ENCODE results near the gene RSPRY1. TPM values are rescaled to one million over a fixed set of nuclear protein-coding genes. Genes with fewer than 3 reads are reported as not detected.
"Not testable (repeated sequence)": the region's sequence is repeated elsewhere in the genome, so short reads cannot be mapped to it uniquely, and the experiment has no call there.

Gene RSPRY1
- total RNA-seq, 1 donor from 2014 or later: 26.0 TPM

GRCh38 chr16:57185446-57185944 lies 634 bp upstream of the RSPRY1 start:
- DNase-seq (ENCODE audit: low spot score): no peak

- DNase-seq (ENCODE audit: low spot score): no peak
Observed at GRCh38 chr16:57186872-57187854, 1.0 kb downstream of the RSPRY1 start.

GRCh38 chr16:57187902-57188710 lies 2.0 kb downstream of the RSPRY1 start:
- DNase-seq (ENCODE audit: low spot score): not testable (repeated sequence)

DNA sequence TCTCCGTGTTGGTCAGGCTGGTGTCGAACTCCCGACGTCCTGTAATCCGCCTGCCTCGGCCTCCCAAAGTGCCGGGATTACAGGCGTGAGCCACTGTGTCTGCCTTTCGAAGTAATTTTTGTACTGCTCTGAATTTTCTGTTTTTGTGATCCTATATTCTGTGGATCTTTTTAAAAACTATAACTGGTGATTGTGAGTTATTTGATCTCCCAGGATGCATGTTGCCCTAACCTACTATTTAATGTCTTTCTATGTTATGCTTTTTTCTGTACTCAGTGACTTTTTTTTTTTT lies 2.5 kb downstream of the RSPRY1 start:
- no peak for DNase-seq (ENCODE audit: low spot score)

GRCh38 chr16:57189527-57189926 lies 3.4 kb downstream of the RSPRY1 start:
- DNase-seq (ENCODE audit: low spot score): not testable (repeated sequence)

GRCh38 chr16:57190136-57190535 lies 4.0 kb downstream of the RSPRY1 start:
- no peak for DNase-seq (ENCODE audit: low spot score)

DNA sequence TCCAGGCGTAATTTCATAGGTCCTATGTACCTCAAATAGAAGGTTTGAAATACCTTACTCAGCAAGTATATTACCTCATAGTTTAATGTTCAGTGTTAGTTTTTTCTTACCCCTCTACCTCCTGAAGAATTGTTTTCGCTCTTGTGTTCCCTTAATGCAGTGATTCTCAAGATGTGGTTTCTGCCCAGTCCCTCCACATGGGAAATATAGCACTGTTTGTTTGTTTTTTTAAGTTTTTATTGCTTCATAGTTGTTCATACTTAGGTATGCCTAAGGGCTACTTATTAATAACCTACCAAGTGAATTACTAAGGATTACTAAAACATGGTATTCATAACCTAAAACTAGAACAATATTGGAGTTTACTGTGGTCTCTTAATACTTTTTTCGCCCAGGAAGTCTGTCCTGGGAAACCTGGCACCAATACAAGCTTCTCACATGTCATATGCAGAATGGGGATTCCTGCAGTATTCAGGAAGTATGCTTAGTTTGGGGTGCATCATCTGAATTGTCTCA lies 5.0 kb downstream of the RSPRY1 start:
- DNase-seq (ENCODE audit: low spot score): no peak

DNA sequence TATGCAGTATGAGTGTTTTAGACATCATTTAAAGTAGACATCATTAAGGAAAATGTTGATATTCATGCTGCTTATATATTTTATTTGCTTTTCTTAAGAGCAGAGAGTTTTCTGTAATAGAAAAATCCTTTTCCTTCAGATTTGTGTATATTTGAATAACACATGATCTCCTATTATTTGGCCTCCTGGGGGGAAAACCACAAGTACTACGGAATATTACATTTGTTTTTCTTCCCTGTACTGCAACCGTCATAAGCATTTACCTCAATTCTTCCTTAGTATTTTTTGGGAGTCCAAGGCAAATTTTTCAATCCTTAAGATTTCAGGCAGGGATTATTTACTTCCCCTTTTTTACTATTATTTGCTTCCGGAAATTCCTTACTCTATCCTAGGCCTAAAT lies 6.0 kb downstream of the RSPRY1 start:
- DNase-seq (ENCODE audit: low spot score): no peak

DNA sequence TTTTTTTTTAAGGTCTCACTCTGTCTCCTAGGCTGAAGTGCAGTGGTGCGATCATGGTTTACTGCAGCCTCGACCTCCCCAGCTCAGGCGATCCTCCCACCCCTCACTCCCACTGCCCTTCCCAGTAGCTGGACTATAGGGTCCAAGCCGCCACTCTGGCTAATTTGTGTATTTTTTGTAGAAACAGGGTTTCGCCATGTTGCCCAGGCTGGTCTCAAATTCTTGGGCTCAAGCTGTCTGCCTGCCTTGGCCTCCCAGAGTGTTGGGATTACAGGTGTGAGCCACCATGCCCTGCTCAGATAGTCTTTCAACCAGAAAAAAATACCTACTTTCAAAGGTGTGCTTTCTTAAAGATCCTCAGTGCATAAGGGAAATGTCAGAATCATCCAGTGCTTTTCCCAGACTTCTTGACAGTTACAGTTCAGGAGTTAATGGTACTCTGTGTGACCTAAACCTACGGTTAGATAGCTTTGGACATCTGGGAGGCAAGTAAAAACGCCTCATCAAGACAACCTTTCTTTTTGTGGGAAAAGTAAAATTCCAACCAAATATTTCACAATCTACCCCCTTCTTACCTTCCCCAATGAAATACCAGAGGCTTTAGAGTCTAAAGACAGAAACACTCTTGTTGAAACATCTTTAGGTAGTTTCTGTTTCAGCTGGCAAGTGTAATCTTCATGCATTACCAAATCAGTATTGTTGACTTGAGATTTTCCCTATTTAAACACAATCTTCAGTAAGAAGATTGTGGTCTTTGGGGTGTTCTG lies 6.8 kb downstream of the RSPRY1 start:
- no peak for DNase-seq (ENCODE audit: low spot score)

- no peak for DNase-seq (ENCODE audit: low spot score)
Observed at GRCh38 chr16:57194512-57194911, 8.4 kb downstream of the RSPRY1 start.

DNA sequence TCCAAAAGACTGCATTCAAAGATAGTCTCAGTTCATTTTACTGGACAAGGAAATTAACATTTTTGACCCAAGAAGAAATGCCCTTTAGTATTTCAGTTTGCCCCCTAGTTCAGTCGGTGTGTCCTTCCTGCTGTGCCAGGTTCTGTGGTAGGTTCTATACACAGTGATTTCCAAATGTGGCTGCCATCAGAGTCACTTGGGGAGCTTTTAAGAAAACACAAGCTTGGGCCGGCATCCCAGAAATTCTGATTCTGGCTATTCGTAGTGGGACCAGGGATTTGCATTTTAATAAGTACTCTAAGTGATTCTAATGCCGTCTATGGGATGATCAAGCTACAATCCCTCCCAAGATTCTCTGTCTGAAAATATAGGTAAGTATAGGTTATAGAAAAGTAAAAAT lies 10.2 kb downstream of the RSPRY1 start:
- DNase-seq (ENCODE audit: low spot score): no peak

DNA sequence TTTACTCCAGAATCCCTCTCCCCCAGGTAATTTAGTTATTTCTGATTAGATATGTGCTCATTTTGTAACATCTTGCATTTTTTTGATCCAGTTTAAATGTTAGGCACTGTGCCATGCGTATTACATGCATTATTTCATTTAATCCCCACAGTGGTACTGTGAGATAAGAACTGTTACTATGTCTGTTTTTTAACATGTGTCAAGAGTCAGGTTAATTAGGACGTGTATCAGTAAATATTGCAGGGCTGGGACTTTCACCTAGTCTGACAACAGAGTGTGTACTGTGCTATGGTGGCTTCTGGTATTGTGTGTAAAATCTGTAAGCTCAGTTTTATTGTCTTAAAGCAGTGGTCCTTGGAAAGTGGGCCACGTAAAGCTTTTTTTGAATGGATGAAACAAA lies 10.6 kb downstream of the RSPRY1 start:
- DNase-seq (ENCODE audit: low spot score): no peak

DNA sequence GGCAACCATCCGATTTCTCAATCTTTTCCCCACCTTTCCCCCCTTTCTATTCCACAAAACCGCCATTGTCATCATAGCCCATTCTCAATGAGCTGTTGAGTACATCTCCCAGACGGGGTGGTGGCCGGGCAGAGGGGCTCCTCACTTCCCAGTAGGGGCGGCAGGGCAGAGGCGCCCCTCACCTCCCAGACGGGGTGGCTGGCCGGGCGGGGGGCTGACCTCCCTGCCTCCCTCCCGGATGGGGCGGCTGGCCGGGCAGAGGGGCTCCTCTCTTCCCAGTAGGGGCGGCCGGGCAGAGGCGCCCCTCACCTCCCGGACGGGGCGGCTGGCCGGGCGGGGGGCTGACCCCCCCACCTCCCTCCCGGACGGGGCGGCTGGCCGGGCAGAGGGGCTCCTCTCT lies 14.2 kb downstream of the RSPRY1 start:
- DNase-seq (ENCODE audit: low spot score): not testable (repeated sequence)

DNA sequence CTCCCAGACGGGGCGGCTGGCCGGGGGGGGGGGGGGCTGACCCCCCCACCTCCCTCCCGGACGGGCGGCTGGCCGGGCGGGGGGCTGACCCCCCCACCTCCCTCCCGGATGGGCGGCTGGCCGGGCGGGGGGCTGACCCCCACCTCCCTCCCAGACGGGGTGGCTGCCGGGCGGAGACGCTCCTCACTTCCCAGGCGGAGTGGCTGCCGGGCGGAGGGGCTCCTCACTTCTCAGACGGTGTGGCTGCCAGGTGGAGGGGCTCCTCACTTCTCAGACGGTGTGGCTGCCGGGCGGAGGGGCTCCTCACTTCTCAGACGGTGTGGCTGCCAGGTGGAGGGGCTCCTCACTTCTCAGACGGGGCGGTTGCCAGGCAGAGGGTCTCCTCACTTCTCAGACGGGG lies 14.8 kb downstream of the RSPRY1 start:
- DNase-seq (ENCODE audit: low spot score): not testable (repeated sequence)

DNA sequence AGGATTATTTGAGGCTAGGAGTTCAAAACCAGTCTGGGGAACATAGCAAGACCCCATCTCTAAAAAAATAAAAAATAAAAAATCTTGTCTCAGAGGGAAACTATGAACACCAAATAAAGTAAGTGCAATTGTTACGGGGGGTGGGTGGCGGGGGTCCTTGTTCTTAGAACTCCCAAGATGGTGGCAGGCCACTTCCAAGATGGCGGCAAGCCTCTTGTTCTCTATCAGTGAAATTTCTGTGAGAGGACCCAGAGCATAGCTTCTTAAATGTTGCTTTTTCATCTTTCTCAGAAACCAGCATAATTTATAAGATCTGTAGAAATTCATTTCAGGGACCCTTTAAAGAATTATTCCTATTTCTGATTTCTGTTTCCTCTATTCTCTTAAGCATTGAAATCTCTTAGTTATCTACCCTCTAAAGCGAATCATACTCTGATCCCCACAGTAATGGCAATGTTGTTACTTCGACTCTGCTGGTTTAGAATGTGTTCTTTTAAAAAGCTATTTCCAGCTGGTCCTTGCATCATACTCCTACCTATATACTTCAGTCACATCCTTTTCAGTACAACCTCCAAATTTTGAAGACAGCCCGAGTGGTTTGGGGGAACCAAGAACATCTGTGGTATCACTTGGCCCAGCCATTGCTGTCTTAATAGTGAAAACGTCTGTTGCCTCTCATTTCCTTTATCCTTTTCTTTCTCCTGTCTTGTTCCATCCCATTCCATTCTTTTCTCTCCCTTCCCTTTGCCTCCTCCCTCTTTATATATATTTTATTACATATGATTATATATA lies 16.2 kb downstream of the RSPRY1 start:
- DNase-seq (ENCODE audit: low spot score): no peak

- no peak for DNase-seq (ENCODE audit: low spot score)
Observed at GRCh38 chr16:57203451-57203850, 17.3 kb downstream of the RSPRY1 start.

DNA sequence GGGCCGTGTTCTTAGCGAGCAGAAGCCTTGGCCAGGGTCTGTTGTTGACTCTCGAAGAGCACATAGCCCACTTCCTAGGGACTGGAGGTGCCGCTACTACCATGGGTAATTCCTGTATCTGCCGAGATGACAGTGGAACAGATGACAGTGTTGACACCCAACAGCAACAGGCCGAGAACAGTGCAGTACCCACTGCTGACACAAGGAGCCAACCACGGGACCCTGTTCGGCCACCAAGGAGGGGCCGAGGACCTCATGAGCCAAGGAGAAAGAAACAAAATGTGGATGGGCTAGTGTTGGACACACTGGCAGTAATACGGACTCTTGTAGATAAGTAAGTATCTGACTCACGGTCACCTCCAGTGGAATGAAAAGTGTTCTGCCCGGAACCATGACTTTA lies 18.5 kb downstream of the RSPRY1 start:
- no peak for DNase-seq (ENCODE audit: low spot score)

GRCh38 chr16:57208926-57209325 lies 22.8 kb downstream of the RSPRY1 start:
- no peak for DNase-seq (ENCODE audit: low spot score)

DNA sequence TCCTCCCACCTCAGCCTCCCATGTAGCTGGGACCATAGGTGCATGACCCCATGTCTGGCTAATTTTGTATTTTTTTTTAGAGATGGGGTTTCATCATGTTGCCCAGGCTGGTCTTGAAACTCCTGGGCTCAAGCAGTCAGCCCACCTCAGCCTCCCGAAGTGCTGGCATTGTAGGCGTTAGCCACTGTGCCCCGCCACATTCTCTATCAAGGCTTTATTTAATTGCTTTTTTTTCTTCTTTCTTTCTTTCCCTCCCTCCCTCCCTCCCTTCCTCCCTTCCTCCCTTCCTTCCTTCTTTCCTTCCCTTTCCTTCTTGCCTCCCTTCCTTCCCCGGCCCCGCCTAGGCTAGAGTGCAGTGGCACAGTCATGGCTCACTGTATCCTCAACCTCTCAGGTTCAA lies 23.7 kb downstream of the RSPRY1 start:
- no peak for DNase-seq (ENCODE audit: low spot score)

GRCh38 chr16:57213462-57213861 lies 27.3 kb downstream of the RSPRY1 start:
- DNase-seq (ENCODE audit: low spot score): no peak
